Measurements from ENCODE around the gene TPD52L2. TPM values are rescaled to one million over a fixed set of nuclear protein-coding genes. Genes with fewer than 3 reads are reported as not detected.
"Not testable (repeated sequence)": the region's sequence is repeated elsewhere in the genome, so short reads cannot be mapped to it uniquely, and the experiment has no call there.

TPD52L2 gene
- total RNA-seq, 1 donor from 2014 or later, result 85.4 TPM

DNA sequence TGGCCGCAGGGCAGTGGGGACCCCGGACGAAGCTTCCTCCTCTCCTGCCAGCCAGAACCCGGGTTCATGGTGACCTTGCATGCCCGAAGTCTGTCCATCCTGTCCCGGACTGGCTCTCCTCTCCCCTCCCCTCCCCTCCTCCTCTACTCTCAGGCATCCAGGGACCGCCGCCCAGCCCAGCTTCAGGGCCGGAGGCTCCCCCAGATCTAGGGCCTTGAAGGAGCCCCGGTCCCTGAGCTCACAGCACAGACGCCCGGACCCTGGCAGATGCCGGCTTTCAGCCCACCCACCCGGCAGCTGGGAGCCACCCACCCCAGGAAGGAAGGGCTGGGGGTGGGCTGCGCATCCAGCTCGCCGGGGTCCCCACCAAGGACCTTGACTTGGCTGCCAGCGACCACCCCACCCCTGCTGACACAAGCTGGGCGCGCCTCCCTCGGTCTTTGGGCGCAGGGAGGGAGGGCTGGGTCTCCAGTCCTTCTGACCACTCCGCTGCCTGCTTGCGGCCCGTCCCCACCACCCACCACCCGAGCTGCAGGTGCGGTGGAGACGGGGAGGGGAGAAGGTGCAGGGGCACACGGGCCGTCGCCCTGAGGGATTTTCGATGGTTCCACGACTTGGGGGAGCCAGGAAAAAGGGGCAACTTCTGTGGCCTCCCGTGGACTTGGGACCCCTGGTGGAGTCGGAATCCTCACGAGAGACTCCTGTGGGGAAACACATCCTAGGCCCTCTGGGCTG is 9.5 kb upstream of the TPD52L2 start:
- DNase-seq (ENCODE audit: low spot score), result no peak

DNA sequence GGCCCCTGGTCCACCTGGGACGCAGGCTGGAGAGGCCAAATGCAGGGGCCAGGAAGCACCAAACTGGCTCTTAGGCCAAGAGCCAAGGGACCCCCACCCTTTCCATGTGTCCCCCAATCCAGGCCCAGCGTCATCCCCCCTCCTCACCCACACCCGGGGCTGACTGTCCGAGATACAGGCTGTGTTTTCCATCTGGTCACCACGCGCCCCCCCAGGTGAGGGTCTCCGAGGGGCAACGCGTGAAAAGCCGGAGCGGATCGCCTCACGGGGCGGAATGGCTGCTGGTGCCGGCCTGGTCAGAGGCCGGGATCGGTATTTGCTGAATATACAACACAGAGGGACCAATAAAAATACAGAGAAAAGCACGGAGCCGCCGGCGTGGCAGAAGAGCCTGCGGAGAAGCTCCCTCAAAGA is 9.0 kb upstream of the TPD52L2 start:
- DNase-seq (ENCODE audit: low spot score), result no peak

DNA sequence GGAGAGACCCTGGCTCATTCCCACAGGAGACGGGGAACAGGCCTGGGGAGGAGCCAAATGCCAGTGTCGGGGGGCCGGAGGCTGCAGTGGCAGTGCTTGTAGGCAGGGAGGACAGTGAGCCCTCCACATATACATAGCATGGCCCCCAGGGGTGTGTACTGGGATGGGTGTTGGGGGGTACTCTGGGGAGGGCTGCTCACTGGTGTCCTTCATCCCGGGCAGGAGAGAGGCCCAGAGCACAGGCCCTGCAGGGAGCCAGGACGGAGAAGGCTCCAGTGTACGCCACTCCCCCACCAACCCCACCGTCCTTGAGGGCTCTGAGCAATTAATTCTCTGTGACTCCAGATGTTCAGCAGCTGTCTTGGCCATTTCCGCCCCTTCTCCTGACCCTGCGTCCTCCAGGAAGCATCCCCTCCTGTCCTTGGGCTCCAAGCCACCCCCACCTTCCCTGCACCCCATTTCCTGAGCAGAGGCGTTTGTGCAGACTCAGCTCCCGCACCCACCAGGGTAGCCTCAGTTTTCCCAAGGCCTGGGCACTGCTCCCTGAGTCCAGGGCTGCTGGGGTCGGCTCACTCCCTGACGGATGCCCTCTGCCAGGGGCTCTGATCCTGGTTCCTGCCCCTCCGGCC is 7.2 kb upstream of the TPD52L2 start:
- no peak for DNase-seq (ENCODE audit: low spot score)

DNA sequence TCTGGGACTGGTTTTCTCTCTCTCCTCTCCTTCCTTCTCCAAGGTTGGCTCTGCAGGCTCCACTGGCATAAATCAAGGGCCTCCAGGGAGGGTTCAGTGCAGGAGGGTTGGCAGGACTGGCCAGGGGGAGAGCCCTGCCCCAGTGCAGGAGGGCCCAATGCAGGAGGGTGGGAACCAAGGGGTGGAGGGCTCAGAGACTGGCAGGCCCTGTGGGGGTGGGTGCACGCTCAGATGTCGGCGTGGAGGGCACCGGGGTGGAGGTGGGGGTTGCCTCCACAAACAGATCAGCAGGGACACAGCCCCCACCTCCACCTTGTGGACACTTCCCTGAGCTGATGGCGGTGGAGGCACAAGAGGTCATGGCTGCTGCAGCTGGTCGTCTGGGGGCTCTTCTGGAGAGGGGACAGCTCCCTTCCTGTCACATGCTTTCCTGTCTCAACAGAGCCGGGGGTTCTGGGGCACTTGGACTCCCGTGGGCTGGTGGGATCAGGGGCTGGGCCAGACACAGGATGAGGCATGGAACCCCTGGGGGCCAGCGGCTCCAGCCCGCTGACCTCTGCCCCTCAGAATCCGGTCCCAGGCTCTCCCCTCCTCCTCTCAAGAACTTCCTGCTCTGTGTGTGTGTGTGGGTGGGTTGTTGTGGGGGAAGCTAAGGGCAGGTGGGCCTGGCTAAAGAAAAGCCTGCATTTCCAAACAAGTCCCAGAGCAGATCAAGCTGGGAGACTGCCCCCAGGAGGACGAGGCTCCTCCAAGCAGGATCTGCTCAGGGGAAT is 6.5 kb upstream of the TPD52L2 start:
- DNase-seq (ENCODE audit: low spot score), result no peak

DNA sequence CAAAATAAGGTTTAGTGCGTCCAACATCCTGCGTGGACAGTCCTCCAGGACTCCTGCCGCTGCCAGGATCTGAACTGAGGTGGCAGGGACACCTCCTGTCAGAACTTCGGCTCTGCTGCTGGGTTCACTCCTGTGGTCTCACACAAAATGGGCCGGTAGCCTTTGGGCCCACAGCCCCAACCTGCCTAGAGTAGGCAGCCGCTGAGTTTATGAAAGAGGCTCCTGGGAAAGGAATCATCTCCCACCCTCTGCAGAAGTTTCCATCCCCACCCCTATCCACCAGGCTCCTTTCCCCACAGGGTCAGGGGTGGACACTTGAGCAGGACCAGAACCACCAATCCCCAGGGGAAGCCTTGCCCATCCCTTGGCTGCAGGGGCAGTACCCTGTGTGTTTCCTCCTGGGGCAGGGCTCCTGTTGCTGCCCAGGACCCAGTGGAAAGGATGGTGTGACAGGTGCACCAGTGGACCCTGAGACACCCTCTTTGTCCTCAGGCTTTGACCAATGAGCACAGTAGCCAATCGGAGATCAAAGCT is 5.8 kb upstream of the TPD52L2 start:
- no peak for DNase-seq (ENCODE audit: low spot score)

DNA sequence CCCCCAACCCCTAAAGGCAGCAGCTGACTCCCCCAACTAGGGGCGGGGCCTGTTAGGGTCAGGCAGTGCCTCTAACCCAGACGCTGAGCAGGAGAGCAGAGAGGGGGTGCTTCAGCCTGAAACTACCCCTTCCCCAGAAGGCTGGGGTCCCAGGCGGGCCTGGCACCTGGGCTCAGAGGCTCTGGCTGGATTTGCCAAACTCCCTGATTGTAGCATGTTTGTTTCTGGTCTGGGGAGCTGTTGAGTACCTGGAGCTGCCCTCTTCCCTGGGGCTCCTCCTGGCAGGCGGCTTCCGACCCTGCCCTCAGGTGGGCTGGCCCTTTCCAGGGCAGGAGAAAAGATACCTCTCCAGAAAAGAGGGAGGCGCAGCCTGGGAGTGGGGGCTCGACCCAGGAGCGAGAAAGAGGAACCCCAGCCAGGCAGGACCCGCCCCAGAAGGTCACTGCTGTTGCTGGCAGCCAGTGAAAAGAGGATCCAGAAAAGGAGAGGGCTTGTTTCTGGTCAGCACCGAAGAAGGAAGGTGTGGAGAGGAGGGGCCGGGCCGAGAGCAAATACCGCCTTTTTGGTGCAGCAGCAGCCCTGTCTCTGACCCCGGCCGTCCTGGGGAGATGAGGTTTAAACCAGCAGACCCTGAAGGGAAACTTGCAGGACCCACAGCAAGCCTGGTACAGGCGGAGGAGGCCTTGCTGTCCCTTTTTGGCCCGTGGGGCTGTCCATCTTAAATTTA is 4.6 kb upstream of the TPD52L2 start:
- no peak for DNase-seq (ENCODE audit: low spot score)

DNA sequence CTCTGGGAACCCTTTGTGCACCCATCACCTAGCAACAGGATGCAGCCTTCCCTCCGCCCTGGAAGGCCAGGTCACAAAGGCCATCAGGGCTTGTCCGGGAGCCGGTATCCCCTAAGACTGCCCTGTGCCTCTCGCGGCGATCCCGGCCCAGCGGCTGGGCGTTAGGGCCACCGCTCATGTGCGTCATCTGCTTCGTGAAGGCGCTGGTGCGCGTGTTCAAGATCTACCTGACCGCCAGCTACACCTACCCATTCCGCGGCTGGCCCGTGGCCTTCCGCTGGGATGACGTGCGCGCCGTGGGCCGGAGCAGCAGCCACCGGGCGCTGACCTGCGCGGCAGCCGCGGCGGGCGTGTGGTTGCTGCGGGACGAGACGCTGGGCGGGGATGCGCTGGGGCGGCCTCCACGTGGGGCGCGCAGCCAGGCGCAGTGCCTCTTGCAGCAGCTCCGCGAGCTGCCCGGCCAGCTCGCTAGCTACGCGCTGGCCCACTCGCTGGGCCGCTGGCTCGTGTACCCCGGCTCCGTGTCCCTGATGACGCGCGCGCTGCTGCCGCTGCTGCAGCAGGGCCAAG is 3.6 kb upstream of the TPD52L2 start, which contains the start of gene ABHD16B:
ABHD16B (plus strand) TSS at position 134 of the 570 bp plus-strand sequence; CDS start at position 177, 43 bp downstream.
- no peak for DNase-seq (ENCODE audit: low spot score)

DNA sequence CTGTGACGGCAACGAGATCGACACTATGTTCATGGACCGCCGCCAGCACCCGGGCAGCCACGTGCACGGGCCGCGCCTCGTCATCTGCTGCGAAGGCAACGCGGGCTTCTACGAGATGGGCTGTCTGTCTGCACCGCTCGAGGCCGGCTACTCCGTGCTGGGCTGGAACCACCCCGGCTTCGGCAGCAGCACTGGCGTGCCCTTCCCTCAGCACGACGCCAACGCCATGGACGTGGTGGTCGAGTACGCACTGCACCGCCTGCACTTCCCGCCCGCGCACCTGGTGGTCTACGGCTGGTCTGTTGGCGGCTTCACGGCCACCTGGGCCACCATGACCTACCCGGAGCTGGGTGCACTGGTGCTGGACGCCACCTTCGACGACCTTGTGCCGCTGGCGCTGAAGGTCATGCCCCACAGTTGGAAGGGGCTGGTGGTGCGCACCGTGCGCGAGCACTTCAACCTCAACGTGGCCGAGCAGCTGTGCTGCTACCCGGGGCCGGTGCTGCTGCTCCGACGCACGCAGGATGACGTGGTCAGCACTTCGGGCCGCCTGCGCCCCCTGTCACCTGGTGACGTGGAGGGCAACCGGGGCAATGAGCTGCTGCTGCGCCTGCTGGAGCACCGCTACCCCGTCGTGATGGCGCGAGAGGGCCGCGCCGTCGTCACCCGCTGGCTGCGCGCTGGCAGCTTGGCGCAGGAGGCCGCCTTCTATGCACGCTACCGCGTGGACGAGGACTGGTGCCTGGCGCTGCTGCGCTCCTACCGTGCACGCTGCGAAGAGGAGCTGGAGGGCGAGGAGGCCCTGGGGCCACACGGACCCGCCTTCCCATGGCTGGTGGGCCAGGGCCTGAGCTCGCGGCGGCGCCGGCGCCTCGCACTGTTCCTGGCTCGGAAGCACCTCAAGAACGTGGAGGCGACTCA is 2.8 kb upstream of the TPD52L2 start:
- no peak for DNase-seq (ENCODE audit: low spot score)

DNA sequence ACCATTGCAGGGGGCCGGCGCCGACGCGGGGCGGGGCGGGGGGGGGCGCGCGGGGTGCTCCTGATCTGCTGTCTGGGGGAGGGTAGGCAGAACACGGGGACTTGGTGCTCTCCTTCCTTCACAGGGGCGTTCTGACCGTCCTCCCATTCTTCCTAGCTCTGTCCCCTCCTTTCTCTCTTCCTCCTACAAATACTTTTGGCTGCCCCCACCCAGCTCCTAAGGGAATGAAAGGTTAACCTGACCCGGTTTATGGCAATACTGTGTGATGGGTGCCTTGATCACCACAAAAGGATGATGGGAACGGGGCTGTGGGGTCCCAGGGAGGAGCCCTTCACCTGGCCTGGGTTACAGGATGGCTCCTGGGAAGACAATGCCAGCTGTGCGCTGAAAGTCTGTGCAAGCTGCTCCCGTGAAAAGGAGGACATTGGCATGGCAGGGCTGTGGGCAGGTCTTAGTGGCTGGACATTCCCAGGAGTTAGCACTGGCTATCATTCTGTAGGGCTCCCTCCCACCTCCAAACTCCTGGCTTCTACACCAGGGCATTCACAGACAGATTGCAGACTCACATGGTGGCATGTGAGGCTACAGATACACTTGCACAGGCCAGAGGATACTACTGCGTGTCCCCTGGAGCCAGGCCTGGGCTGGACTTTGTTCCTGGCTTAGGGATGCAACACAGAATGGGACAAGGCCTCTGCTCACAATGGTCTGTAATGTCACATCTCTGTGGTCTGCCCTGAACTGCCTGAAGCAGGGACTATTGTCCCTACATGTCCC is 1.9 kb upstream of the TPD52L2 start:
- DNase-seq (ENCODE audit: low spot score), result no peak

DNA sequence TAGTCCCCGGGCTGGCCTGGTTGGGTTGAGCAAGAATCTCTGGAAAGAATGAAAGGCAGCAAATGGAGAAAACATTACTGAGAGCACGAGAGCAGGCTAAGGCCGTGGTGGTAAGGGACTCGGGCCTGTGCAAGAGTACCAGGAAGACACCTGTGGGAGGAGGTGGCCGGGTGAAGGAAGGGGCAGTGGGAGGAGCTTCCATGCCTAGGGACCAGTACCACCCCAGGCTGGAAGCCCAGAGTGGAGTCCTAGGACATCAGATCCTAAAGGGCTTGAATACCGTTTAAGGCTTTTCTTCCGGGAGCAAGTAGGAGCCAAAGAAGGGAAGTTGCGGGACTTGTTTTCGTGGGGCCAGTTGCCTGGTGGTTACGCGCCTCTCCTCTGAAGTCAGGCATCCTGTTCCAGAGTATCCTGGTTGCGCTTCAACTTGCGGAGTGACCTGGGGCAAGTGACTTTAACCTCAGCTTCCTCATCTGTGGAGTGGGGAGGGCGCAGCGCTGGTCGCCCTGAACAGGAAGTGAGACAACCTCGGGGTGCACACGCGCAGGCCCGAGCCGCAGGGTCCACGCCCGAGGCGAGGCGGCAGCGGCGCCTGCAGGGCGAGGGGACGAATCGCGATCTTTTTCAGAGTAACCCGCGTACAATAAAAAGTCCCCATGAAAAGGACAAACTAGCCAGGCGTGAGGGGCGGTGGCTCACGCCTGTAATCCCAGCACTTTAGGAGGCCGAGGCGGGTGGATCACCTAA is 1.1 kb upstream of the TPD52L2 start:
- DNase-seq (ENCODE audit: low spot score), result peak; percentile 90

DNA sequence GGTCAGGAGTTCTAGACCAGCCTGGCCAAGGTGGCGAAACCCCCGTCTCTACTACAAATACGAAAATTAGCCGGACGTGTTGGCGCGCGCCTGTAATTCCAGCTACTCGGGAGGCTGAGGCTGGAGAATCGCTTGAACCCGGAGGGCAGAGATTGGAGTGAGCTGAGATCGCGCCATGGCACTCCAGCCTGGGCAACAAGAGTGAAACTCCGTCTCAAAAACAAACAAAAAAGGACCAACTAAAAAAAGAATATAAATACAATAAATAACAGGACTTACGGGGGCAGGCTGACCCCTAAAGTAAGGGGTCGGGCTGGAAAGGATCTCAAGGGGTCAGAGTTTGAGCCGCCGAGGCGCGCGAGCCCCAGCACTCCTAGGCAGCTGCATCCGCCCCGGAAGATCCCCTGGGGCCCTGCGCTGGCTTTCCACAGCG is 509 bp upstream of the TPD52L2 start:
- DNase-seq (ENCODE audit: low spot score), result no peak

DNA sequence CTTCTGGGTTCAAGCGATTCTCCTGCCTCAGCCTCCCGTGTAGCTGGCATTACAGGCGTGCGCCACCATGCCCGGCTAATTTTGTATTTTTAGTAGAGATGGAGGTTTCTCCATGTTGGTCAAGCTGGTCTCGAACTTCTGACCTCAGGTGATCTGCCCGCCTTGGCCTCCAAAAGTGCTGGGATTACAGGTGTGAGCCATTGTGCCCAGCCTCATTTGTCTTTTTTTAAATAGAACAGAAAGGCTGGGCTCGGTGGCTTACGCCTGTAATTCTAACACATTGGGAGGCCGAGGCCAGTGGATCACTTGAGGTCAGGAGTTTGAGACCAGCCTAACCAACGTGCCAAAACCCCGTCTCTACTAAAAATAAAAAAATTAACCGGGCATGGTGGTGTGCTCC is 2.0 kb downstream of the TPD52L2 start:
- not testable (repeated sequence) for DNase-seq (ENCODE audit: low spot score)

DNA sequence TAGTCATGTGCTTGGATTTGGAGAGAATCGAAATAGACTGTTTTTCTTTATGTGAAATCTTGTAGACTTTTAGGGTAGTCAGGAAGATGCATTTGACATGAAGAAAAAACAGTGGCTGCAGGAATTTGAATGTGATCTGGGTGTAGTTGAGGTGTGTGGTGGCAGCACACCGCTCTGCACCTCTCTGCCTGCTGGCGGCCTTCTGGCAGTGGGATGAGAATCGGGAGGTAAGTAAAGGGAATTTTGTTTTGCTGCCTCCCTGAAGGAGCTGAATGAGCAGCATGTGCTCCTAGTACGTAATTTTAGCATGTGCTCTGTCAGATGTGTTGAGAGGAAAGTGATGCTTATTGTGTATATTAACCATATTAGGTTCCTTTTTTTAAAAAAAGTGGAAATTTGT is 3.2 kb downstream of the TPD52L2 start:
- no peak for DNase-seq (ENCODE audit: low spot score)

DNA sequence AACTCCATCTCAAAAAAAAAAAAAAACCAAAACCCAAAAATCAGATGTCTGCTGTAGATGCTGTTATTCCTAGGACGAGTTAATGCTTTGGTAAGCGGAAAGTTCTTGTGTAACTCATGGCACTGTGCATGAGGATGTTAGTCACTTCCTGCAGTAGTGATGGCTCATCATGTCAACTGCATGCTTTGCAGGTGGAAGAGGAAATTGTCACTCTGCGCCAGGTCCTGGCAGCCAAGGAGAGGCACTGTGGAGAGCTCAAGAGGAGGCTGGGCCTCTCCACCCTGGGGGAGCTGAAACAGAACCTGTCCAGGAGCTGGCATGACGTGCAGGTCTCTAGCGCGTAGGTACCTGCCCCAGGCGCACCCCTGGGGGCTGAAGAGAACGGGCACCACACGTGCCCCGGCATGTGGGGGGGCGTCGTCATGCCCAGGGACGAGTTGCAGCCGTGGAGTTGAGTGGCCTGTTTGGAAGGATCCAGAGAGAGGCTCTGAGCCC is 8.5 kb downstream of the TPD52L2 start:
- no peak for DNase-seq (ENCODE audit: low spot score)

DNA sequence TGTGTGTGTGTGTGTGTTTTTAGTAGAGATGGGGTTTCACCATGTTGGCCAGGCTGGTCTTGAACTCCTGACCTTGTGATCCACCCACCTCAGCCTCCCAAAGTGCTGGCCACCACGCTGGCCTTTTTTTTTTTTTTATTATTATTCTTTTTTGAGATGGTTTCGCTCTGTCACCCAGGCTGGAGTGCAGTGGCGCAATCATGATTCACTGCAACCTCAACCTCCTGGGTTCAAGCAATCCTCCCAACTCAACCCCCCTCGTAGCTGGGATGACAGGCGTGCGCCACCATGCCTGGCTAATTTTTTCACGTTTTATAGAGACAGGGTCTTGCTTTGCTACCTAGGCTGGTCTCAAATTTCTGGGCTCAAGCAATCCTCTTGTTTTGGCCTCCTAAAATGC is 9.2 kb downstream of the TPD52L2 start:
- not testable (repeated sequence) for DNase-seq (ENCODE audit: low spot score)

DNA sequence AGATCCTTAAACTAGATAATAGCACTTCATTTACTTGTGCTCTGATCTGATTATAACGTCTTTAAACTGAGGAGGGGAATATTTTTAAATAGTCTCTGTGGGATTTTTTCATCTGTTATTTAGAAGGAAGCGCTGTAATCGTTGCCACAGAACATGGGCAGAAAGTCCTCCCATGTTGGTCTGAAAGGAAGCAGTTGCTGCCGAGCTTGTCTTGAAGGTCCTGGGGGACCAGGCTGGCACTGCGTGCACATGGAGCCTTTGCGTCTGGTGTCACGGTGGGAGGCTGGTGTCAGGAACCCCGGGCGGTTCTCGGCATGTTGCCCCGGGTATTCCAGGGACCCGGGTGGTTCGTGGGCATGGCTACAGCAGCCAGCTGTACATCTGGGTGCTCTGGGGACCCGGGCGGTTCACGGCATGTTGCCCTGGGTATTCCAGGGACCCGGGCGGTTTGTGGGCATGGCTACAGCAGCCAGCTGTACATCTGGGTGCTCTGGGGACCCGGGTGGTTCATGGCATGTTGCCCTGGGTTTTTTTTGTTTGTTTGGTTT is 11.5 kb downstream of the TPD52L2 start:
- DNase-seq (ENCODE audit: low spot score), result no peak

DNA sequence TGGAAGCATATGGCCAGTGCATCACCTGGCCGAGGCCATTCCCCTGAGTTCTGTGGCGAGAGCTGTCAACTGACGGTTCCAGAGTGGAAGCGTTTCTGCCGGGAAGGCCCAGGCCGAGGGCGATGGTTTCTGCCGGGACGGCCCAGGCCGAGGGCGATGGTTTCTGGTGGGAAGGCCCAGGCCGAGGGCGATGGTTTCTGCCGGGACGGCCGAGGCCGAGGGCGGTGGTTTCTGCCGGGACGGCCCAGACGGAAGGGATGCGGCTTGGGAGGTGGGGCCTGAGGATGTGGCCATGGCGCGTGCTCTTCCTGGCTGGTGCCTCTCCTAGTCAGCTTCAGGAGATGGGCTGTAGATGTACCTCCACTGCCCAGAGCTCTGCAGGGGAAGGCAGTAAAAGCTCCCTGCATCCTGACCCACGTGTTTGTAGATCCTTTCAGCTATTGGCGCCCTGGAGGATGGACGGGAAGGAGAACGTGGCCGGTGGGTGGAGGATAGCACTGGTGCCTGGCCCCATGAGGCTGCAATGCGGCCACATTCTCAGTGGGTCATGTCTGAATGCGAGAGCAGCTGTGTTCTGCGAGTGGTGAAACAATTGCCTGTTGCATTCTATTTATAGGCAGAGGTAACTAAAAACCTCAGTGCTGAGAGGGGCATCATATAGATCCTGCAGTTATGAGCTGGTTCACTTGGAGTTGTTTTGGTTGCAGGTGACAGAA is 12.8 kb downstream of the TPD52L2 start:
- DNase-seq (ENCODE audit: low spot score), result no peak

All from ureter (tissue), 1 donor.